Bronchial epithelial cell (primary cell): ENCODE data around the gene KCND2. TPM values are rescaled to one million over a fixed set of nuclear protein-coding genes. Genes with fewer than 3 reads are reported as not detected.

ENCODE experiments used
- DNase-seq: peaks from one replicate; pipeline ENCODE4 v3.0.0-alpha.2; 2010; ENCODE audit warnings: low read depth
- FAIRE-seq: peaks from 2 replicates; lab custom pipeline; 2011; peaks lifted over from hg19 to GRCh38; lab: Jason Lieb, UNC
- H3K27me3 ChIP-seq: 2 replicates; pipeline ENCODE4 v1.5.1; 2011; ENCODE audit warnings: low read length; ENCODE audit not compliant: control insufficient read depth, insufficient read depth
- H3K36me3 ChIP-seq: 2 replicates; pipeline ENCODE4 v1.5.1; 2011; ENCODE audit warnings: low read length; ENCODE audit not compliant: control insufficient read depth, insufficient read depth
- H3K4me3 ChIP-seq: 2 replicates; pipeline ENCODE4 v1.5.1; 2011; ENCODE audit warnings: mild to moderate bottlenecking, low read depth, low read length, control low read depth
- CTCF ChIP-seq: IDR thresholded peaks from 2 replicates; pipeline ENCODE4 v1.5.1; 2011; ENCODE audit warnings: mild to moderate bottlenecking, moderate library complexity, low read length, control low read depth, inconsistent platforms; ENCODE audit not compliant: insufficient read depth, severe bottlenecking
- total RNA-seq: library from RNA; depleted of rRNA; stranded (reverse); fragments of >200 nt; gene quantifications from 2 replicates; pipeline ENCODE4 v1.2.1, GENCODE V29; 2014

KCND2 gene
- total RNA-seq, 1 donor from 2014 or later: under 0.01 TPM

- no peak for DNase-seq
- TF ChIP-seq CTCF: no peak
- Histone ChIP-seq H3K27me3 (no peaks in the 10 kb centered on the region), H3K36me3 (no peaks in the 10 kb centered on the region), H3K4me3 (no peak overlapping the region)
- FAIRE-seq: no peak
These were observed 315.4 kb downstream of the KCND2 start for GRCh38 chr7:120588416-120588815.

- Histone ChIP-seq H3K36me3 (no peaks in the 10 kb centered on the region), H3K27me3 (no peaks in the 10 kb centered on the region), H3K4me3 (no peak overlapping the region)
- TF ChIP-seq CTCF: no peak
- no peak for FAIRE-seq
- DNase-seq: no peak
These were observed 315.9 kb downstream of the KCND2 start for GRCh38 chr7:120588862-120589261.

- H3K27me3 ChIP-seq: no peaks in the 10 kb centered on the region
- no peak for TF ChIP-seq CTCF
- DNase-seq: no peak
- FAIRE-seq: no peak
- H3K36me3 ChIP-seq: no peaks in the 10 kb centered on the region
- no peak overlapping the region for H3K4me3 ChIP-seq
These were observed 327.6 kb downstream of the KCND2 start for GRCh38 chr7:120600607-120601006.

GRCh38 chr7:120603366-120603765 lies 330.4 kb downstream of the KCND2 start:
- H3K4me3 ChIP-seq: no peak overlapping the region
- H3K36me3 ChIP-seq: no peaks in the 10 kb centered on the region
- no peak for TF ChIP-seq CTCF
- FAIRE-seq: peak; percentile 47
- DNase-seq: no peak
- no peaks in the 10 kb centered on the region for H3K27me3 ChIP-seq

- Histone ChIP-seq H3K27me3 (no peaks in the 10 kb centered on the region), H3K36me3 (no peaks in the 10 kb centered on the region), H3K4me3 (no peak overlapping the region)
- no peak for DNase-seq
- no peak for TF ChIP-seq CTCF
- no peak for FAIRE-seq
These were observed 336.3 kb downstream of the KCND2 start for GRCh38 chr7:120609136-120609753.

- no peak for DNase-seq
- no peaks in the 10 kb centered on the region for H3K27me3 ChIP-seq
- TF ChIP-seq CTCF: no peak
- no peak overlapping the region for H3K4me3 ChIP-seq
- no peak for FAIRE-seq
- no peaks in the 10 kb centered on the region for H3K36me3 ChIP-seq
These were observed 339.0 kb downstream of the KCND2 start for GRCh38 chr7:120611975-120612374.
